ENCODE results near the gene SLC25A26.
A peak's percentile ranks its signal among the peaks of the same experiment; 100 is the strongest.

SLC25A26 gene

DNA sequence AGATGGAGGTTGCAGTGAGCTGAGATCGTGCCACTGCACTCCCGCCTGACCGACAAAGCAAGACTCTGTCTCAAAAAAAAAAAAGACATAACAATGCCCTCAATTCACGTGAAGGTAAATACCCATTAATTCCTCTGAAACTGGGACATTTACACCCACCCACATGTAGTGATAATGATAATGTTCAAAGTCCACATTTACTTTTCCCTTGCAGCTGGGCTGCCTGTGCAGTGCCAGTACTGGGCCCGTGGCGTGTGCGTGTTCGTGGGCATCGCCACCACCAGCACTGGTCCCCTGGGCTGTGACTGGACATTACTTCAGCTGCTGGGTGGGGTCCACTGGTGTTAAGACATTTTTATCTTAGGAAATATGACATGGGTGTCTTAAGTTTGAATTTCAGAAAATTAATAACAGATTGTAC lies 123.6 kb downstream of the SLC25A26 start:
- peaks cover 17% of the 10 kb centered on the region for H3K36me3 Mint-ChIP-seq (ENCODE audit: low read depth)
- TF ChIP-seq, protein P1, sequence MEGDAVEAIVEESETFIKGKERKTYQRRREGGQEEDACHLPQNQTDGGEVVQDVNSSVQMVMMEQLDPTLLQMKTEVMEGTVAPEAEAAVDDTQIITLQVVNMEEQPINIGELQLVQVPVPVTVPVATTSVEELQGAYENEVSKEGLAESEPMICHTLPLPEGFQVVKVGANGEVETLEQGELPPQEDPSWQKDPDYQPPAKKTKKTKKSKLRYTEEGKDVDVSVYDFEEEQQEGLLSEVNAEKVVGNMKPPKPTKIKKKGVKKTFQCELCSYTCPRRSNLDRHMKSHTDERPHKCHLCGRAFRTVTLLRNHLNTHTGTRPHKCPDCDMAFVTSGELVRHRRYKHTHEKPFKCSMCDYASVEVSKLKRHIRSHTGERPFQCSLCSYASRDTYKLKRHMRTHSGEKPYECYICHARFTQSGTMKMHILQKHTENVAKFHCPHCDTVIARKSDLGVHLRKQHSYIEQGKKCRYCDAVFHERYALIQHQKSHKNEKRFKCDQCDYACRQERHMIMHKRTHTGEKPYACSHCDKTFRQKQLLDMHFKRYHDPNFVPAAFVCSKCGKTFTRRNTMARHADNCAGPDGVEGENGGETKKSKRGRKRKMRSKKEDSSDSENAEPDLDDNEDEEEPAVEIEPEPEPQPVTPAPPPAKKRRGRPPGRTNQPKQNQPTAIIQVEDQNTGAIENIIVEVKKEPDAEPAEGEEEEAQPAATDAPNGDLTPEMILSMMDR (IDR thresholded peaks at IDR 0.05; ENCODE audit: unreplicated experiment in 3 of 3): no peak
- peaks cover 11% of the 10 kb centered on the region for H3K9me3 Mint-ChIP-seq
- no peaks in the 10 kb centered on the region for H3K27me3 Mint-ChIP-seq (ENCODE audit: low read depth)
- peaks cover 22% of the 10 kb centered on the region for H3K4me1 Mint-ChIP-seq
- H3K27ac Mint-ChIP-seq: no peak overlapping the region
- H3K4me3 Mint-ChIP-seq: no peak overlapping the region

DNA sequence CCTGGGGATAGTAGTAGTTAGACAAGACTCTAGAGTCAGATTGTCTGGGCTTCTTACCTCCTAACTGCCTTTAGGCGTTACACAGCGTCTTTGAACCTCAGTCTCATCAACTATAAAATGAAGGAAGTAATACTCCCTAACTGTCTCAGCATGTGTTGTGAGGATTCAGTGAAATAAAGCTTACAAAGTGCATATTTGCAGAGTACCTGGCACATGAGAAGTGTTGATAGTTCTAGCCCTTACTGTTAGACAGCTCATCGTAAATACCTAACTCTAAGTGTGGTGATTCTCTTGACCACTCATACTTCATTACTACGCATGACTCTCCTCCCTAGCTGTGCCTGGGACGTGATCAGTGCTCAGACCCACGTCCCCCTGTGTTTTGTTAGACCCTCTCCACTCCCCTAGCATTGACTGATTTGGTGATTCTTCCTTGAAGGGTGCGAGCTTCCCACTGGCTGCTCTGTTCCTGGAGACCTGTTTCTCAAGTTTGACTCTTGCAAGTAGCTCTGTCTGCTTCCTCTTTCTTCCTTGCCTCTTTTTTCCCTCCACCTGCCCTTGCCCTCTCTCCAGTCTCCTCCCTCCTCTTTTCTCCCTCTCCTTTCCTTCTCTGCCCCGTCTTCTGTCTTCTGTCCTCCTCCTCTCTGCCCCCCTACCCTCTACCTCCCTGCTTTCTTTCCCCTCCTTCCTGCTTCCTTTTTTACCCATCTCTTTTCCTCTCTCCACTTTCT lies 124.2 kb downstream of the SLC25A26 start:
- no peak overlapping the region for H3K4me3 Mint-ChIP-seq
- peaks cover 17% of the 10 kb centered on the region for H3K36me3 Mint-ChIP-seq (ENCODE audit: low read depth)
- peak overlapping the region in 1 of 3 experiments; percentile 47 for H3K27ac Mint-ChIP-seq
- H3K9me3 Mint-ChIP-seq: peaks cover 11% of the 10 kb centered on the region
- H3K27me3 Mint-ChIP-seq (ENCODE audit: low read depth): no peaks in the 10 kb centered on the region
- peaks cover 22% of the 10 kb centered on the region for H3K4me1 Mint-ChIP-seq
- TF ChIP-seq, protein P1 (IDR thresholded peaks at IDR 0.05; ENCODE audit: unreplicated experiment in 3 of 3): no peak

DNA sequence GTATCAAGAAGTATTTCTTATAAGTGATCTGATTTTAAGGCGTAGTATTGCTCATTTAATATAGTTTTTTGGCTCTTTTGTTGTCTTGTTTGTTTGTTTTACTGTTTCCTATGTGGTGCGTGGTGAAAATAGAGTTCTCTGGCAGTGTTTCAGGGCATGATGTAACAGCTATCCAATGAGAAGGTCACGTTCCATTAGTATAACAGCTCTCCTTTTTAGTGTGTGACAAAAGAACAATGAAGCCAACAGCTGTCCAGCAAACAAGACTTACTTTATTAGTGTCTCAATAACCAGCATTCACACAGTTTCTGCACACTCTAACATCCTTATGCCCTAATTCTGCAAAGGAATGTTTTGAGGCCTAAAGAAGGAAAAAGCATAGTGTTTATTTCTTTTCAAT lies 127.9 kb downstream of the SLC25A26 start:
- Mint-ChIP-seq H3K27ac (peak overlapping the region in 1 of 3 experiments; percentile 12), H3K4me1 (peaks cover 23% of the 10 kb centered on the region), H3K27me3 (ENCODE audit: low read depth) (no peaks in the 10 kb centered on the region), H3K36me3 (ENCODE audit: low read depth) (peaks cover 17% of the 10 kb centered on the region), H3K4me3 (no peak overlapping the region), H3K9me3 (peaks cover 6% of the 10 kb centered on the region)
- TF ChIP-seq, protein P1 (IDR thresholded peaks at IDR 0.05; ENCODE audit: unreplicated experiment in 3 of 3): no peak

DNA sequence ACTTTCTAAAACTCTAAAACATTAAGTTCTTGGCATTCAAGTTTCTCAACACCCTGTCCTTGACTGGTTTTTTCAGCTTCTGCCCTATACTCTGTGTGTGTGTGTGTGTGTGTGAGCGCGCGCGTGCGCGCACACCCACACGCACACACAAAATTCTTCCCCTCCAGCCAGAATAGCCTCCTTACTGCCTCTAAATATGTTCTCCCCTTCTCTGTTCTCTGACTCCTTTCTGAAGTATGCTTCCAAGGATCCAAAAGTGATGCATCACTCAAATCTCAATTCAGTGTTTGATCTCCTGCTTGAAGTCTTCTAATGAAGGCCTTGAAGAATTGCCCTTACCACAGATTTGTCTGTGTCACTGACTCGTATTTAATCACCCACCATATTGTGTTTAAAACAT lies 129.8 kb downstream of the SLC25A26 start:
- TF ChIP-seq, protein P1 (IDR thresholded peaks at IDR 0.05; ENCODE audit: unreplicated experiment in 3 of 3): no peak
- Mint-ChIP-seq H3K4me1 (peaks cover 29% of the 10 kb centered on the region), H3K36me3 (ENCODE audit: low read depth) (peaks cover 17% of the 10 kb centered on the region), H3K27ac (no peak overlapping the region), H3K27me3 (ENCODE audit: low read depth) (no peaks in the 10 kb centered on the region), H3K9me3 (peaks cover 6% of the 10 kb centered on the region), H3K4me3 (no peak overlapping the region)

DNA sequence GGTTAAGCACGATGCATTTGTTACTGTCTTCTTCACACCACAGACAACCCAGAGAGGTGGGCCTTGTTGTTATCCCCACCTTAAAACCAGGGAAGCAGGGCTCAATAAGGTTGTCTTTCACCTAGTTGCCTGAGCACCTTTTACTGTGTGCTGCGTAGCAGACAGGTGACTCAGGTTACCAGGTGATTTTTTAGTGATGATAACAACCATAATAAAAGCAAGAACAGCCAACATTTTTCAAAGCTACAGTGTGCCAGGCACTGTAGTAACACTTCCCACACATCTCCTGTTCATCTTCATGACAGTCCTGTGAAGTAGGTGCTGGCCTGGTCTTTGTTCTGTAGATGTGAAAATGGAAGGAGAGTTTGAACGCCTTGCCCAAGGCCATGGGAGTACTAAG lies 132.2 kb downstream of the SLC25A26 start:
- Mint-ChIP-seq H3K9me3 (no peaks in the 10 kb centered on the region), H3K4me3 (no peak overlapping the region), H3K36me3 (ENCODE audit: low read depth) (peaks cover 2% of the 10 kb centered on the region), H3K27me3 (ENCODE audit: low read depth) (no peaks in the 10 kb centered on the region), H3K27ac (no peak overlapping the region), H3K4me1 (peaks cover 35% of the 10 kb centered on the region)
- TF ChIP-seq, protein P1 (IDR thresholded peaks at IDR 0.05; ENCODE audit: unreplicated experiment in 3 of 3): no peak

DNA sequence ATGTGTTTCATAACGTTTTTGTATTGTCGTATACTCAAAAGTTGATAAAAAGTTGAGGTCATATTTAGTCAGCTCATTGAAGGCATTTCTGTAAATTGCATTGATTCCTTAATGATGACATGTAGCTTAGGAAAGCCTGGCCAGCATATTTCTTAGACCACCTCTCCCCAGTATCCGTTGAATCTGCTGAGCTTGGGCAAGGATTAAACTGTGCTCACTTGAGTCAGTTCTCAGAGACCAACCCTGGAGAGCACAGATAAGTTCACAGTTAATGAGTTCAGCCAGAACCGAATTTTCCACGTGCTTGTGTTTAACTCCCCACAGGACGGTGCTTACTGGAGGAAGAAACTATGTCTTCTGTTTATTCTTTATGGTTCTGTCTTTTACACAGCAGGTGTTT lies 132.7 kb downstream of the SLC25A26 start:
- TF ChIP-seq, protein P1 (IDR thresholded peaks at IDR 0.05; ENCODE audit: unreplicated experiment in 3 of 3): no peak
- H3K4me3 Mint-ChIP-seq: no peak overlapping the region
- no peaks in the 10 kb centered on the region for H3K36me3 Mint-ChIP-seq (ENCODE audit: low read depth)
- H3K27me3 Mint-ChIP-seq (ENCODE audit: low read depth): no peaks in the 10 kb centered on the region
- H3K4me1 Mint-ChIP-seq: peaks cover 33% of the 10 kb centered on the region
- no peaks in the 10 kb centered on the region for H3K9me3 Mint-ChIP-seq
- peak overlapping the region; percentile 31 to 91 (median 47) for H3K27ac Mint-ChIP-seq
